NCI-H2081 (cell line): Measurements from ENCODE around the gene CYP27B1.

Source experiments
- DNase-seq, 2 experiments: peaks; one replicate each; lab custom pipeline; 2025; lab: John Stamatoyannopoulos, UW

CYP27B1 gene

DNA sequence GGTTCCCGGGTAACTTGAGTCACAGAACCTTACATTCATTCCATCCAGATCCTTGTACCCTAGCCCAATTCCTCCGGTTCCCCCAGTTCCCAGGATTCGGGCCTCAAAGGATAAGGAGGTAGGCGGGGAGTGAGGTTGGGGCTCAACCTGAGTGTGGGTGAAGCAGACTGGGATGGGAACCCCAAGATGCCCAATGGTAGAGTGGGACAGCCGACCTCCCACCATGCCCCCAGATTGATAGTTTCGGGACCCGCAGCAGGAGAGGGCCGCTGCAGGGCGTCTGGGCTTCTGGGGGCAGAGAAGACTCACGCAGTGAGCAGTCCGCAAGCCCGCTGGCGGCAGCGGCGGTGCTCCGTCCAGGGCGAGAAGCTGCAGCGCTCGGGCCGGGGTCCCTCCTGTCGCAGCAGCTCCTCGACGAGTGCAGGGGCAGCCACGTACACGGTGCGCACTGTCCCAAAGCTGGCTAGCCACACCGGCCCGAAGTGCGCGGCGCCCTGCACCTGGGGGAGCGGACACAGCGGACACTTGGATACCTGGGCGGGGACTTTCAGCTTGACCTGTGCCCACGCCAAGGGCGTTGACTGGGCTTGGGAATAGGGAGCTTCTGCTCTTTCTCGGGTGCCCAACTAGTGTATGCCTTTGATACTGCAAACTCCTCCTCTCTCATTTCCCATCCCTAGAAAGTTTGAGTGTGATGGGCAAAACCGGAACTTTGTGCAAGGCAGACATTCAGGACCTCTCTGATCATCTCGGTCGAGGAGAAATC is 997 bp downstream of the CYP27B1 start:
- no peak for DNase-seq

DNA sequence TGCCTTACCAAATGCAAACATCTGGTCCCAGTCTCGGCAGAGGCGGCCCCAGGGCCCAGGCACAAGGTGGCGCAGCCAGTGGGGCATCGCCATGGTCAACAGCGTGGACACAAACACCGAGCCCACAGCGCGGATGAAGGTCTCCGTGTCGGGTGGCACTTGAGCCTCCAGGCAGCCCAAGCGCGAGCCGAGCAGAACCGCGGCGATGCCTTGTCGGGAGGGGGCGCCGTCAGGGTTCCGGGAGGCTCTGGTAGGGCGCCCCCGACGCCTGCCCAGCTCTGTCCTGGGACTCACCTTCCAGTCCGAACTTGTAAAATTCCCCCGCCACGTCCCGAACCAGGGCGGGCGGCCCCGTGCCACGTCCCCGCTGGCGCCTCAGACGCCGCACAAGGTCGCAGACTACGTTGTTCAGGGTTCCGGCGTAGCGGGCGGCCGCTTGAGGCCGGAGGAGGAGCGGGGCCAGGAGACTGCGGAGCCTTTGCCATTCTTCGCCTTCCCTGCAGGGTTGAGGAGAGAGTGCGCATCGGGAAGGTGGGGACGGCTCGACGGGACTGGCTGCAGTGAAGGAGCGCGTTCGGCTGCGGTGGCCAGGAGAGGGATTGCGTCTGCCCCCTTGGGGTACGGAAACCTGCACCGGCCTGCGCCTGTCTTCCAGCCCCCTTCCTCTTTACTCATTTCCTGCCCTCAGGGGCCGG is 1.7 kb downstream of the CYP27B1 start:
- peak; percentile 10 to 15 for DNase-seq

DNA sequence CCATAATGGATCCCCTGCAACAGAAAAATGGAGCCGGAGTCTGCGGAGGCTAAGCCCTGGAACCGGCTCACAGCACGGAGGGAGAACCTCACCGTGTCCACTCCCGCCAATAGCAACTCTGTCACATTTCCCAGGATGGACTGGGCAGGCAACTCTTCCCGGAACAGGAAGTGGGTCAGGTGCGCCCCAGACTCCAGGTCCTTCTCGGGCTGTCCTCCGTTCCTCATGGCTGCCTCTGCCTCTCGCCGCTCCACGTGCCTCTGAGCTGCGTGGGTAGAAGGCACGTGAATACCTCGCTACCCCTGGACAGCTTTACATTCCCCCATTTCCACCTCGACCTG is 2.2 kb downstream of the CYP27B1 start:
- DNase-seq: peak; percentile 14 to 29

DNA sequence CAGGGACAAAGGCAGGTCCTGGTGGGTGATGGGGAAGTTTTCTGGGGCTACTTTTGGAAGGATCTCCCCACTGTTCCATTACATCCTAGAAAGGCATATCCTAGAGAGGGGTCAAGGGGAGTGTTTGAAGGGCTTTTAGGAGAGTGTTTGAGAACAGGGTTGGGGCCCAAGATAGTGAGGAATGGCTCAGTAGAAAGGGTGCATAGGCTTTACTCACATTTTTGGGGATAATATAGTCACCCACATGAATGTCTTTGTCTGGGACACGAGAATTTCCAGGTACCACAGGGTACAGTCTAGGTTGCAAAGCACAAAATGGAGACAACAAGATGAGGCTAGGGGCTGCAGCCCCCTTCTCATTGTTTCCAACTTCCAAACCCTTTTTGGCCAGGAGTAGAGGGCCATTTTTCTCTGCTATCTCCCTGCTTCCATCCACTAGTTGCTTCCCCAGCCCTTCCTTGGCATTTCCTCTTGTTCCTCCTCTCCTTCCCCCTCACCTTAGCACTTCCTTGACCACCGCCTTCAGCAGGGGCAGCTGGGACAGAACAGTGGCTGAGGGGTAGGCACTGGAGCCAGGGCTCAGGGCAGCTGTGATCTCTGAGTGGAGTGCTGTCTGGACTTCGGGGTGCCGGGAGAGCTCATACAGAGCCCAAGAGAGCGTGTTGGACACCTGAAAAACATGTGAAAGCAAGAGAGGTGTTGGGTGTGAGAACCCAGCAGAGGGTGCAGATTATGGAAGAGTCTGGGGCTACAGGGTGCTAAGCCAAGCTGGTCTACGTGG is 2.8 kb downstream of the CYP27B1 start:
- no peak for DNase-seq

DNA sequence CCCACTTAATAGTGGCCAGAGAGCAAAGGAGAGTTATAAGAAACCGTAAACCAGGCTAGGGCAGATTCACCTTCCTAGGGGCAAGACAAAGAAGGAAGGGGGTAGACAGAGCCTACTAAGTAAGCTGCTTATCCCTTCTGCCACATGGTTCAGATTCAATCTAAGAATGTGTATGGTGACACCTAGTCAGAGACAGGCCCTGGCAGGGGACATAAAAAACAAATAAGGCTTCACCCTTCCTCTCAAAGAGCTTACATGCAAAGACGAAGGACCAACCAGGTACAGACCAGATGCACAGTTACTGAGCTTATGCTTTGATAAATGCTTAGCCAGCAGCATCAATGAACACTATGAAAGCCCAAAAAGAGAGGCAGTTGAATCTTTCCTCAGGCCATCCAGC is 4.4 kb downstream of the CYP27B1 start:
- DNase-seq: no peak

DNA sequence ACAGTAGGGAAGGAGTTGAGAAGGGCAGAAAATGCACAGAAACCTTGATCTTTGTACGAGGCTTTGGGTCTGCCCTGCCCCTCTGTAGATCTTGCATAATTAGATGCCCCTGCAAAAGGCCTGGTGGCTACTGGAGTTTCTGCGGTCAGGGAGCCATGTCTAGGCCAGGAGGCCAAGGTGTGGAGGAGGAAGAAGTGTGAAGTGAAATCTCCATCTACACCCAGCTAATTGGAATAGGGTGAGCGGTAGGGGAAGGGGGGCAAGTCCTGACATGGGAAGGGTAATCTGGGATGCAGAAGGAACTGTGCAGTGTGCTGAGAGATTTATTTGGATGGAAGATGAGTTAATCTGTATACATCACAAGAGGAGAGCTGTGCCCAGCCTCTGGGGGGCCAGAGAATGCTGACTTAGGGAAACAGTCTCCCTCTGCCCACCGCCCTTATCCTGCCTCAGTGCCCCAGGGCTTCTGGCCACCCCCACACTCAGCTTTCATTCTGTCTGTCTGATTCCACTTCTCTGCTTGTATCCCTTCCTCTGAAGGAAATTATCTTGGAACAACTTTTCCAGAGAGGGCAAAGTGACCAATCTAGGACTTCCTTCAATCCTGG is 5.4 kb downstream of the CYP27B1 start:
- DNase-seq: no peak

DNA sequence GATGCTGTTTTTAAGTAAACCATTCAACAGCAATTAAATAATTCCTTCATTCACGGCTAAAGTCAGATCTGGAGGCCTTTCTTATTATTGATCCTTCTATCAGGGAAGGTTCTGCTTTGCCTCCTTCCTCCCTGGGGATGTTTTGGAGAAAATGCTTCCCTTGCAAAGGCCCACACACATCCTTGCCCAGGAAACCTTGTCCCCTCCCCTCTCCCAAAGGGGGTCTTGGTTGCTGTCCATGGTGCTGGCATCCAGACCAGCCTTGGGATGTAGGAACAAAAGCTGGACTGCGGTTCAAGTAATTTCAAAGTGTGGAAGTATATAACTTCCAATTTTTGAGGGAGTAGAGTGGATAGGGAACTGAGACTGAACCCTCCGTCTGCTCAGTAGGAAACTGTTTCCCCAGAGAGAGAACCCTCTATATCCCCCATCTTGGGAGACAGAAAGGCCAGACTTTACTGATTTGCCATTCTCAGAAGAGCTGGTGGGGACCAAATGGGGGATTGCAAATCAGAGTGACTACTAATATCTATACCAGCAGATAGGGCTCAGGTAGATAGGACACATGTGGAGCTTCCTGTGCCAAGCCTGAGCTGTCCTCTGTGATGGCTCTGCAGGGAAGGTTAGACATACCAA is 6.4 kb downstream of the CYP27B1 start:
- no peak for DNase-seq

DNA sequence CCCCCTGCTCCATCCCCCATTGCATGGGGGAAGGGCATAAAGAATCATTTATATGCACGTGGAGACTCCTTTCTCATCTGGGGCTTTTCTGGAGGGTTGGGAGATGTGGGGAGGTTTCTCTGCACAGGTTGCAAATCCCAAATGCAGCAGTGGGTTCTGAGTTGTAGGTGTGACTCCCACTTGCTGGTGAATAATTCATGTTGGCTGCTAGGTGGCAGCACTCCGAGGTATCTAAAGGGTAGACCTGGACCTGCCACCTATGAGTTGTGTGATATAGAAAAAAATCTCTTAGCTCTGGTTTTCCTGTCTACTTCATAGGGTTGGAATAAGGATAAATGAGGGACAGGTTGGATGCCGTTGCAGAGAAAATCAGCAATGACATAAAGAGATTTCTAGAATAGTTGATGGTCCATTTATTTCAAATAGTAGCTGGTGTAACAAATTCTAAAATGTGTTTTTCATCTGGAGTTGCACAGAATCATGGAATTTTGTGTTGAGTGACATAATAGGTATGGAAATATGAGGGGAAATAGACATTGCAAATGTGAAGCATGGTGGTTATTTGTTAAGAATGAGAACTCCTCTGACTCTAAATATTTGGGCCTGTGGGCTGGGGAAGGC is 7.4 kb downstream of the CYP27B1 start:
- peak; percentile 26 to 46 for DNase-seq

DNA sequence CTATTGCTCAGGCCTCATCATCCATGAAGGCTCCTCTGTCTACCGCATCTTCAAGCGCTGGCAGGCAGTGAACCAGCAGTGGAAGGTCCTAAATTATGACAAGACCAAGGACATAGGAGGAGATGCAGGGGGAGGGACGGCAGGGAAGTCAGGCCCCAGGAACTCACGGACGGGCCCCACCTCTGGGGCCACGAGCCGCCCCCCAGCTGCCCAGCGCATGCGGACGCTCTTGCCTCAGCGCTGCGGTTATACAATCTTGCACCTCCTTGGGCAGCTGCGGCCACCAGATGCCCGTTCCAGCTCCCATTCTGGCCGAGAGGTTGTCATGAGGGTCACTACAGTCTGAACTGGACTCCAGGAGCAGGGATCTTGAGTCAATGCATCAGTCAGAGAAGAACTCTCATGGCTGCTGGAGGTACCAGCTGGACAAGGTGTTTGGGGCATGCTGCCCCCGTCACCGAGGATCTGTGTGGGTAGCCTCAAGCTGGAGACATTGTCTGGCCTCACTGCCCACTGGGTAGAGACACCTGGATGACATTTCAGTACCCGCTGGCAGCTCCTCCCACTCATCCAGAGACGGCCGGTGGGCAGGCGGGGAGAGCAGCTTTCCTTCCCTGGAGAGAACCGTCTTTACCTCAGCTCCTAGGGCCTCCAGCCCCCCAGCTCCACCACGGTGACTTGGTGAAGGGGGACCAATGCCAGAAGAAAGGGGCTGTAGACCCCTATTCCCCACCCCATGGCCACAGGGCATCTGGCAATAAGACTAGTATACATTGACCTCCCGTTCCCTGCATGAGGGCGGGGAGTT is 8.1 kb downstream of the CYP27B1 start:
- DNase-seq: no peak

DNA sequence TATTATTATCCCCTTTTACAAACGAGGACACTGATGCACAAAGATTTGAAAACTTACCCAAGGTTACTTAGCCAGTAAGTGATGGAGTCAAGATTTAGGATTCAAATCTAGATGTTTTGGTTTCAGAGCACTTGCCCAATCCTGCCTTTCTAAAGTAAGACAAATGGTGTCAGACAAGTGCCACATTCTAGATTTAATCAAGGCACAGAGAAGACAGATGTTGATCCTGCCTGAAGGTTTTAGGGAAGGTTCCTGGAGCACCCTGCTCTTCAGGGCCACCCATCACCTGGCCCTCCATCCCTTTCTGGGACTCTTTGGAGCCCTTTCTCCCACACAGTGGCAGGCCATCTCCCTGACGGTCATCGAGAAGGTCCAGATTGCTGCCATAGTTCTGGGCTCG is 9.1 kb downstream of the CYP27B1 start:
- no peak for DNase-seq

DNA sequence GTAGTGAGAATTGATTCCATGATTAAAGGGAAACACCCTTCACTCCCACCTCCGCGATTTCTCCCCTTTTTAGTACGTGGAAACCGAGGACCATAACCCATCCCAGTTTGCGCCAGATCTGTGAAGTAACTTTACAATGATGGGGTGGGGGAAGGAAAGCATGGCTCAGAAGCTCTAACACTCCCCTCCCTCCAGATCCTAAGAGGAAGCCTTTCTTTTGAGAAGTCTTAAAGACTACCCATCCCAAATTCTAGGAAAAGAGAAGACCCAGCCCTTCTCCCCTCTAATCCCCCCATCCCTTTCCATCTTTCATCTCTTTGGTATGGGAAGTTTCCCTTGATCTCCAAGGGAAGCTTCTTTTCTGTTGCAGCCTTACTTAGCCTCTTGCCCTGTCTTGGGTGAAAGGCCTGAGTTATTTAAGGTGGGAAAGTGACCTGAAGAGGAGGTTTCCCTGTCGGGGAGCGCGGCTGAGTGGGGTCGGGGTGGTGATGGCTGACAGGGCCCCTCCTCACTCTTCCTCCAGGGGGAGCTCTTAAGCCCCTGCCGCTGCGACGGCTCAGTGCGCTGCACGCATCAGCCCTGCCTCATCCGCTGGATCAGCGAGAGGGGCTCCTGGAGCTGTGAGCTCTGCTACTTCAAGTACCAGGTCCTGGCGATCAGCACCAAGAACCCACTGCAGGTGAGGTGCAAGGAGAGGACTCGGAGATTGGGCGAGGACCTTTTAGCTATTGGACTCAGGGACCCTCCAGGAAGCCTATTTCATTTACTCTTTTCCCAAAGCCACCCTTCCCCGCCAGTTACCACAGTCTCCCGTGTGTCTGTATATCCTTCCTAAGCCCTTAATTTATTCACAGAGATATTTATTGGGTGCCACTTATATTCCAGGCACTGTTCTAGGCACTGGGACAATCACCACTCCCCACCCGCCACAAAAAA is 10.2 kb downstream of the CYP27B1 start:
- DNase-seq: peak; percentile 48 to 69

DNA sequence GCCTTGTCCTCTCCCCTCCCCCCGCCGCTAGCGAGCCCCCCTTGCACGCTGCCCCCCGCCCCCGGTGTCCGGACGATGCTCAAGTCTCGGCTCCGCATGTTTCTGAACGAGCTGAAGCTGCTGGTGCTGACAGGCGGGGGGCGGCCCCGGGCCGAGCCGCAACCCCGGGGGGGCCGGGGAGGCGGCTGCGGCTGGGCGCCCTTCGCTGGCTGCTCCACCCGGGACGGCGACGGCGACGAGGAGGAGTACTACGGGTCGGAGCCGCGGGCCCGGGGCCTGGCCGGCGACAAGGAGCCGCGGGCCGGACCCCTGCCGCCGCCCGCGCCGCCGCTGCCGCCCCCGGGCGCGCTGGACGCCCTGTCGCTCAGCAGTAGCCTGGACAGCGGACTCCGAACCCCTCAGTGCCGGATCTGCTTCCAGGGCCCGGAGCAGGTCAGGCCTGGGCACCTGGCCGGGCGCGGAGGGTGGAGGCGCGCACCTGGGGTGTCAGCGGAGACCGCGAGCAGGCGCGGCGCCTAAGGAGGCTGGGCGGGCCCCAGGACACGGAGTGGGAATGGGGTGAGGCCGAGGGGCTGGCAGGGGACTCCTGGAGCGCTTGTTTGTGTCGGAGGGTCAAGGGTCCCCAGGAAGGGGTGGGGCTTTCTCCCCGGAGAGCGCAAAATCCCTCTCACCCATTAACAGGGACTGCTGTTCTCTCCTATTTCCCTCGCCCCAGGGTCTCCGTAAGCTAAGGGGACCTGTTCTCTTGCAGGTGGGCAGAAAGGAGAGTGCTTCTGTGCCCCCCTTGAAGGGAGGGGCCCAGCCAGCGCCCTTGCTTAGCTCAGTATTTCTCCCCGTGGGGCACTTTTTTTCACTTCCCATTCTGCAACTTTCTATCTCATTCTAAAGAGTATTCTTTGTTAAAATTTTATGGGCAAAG is 11.2 kb downstream of the CYP27B1 start:
- DNase-seq: peak; percentile 25 to 32

DNA sequence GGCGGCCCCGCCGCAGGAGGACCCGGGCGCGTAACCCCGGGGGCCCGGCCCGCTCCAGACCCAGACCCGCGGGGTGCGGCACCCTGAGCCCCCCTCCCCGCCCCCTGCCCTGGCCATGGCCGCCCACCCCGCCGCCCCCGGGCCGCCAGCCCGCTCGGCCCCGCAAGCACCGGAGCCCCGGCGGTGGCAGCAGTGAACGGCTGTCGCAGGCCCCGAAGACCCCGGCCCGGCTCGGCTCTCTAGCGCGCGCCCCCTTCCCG is 11.8 kb downstream of the CYP27B1 start:
- no peak for DNase-seq

DNA sequence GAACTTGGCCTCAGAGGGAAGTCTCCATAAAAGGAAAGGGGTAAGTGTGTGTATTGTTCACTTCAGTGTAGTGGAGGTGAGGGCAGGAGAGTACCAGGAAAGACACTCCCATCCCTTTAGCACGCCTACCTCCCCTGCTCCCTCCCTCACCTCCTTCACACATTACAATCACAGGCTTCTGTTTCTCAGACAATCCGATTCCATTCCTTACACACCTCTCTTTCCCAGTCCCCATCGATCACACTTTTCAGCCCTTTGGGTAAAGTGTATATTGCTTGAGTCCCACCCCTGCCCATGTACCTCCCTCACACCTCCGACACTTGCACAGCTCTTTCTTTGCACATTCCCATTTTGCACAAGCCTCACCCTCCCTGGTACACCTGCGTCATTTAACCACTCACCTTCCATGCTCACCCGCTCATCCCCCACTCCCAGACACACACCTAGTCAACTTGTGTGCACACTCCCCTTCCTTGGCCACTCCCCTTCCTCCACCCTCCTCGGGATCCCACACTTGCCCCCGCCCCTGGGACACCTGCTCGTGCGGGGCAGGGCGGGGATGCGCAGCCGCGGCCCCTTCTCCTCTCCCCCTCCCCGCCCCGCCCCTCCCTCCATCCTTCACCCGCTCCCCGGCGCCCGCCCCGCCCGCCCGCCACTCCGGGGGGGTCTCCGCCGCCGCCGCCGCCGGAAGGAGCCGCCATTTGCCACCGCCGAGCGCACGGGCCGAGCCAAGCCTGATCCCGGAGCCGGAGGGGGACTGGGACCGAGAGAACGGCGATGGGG is 12.3 kb downstream of the CYP27B1 start, which contains the start of gene MARCHF9:
MARCHF9 (plus strand) TSS at position 693 of the 783 bp plus-strand sequence. CDS start 426 bp downstream, outside the sequence.
- peak; percentile 88 for DNase-seq

DNA sequence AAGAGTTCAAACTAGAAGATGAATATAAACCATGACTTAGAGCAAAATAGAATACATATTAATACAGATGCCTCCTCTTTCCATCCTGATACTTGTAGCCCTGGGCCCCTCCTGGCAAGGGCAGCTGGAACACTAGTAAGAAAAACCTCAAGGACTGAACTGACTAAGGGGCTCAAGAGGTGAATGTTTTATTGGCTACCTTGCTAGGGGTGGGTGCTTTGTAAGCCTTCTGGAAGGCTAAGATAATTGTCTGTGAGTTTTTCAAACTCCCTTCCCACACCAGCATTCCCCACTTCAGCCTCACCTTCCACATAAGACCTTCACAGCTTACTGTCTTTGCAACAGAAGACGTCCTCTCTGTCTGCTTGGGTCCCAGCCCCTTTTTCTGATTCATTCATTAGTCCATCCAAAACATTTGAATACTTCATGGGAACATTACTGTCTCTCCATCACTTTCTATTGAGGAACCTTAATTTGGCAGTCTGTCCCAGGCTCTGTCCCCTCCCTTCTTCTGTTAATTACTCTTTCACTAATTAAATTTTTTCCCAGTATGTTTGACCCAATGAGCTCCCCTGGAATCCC is 13.0 kb downstream of the CYP27B1 start:
- no peak for DNase-seq

DNA sequence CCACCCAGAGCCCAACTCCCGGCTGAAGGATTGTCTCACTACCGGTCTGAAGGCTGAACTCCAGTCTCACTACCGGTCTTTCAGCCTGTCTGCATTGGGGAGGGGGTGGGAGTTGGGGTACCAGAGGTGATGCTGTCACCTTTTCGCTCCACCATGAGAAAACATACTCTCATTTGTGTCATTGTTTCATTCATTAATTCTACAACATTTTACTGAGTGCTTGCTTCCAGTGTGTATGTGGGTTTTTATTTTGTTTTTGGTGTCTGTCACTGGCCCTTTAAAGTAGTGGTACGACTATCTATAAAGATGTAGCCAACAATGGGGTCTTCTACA is 14.2 kb downstream of the CYP27B1 start:
- DNase-seq: no peak
